HG03095 (cell line): ENCODE results near the gene COL1A2.

Experiments used
- ATAC-seq: cut with Tn5 transposase; IDR thresholded peaks from one replicate; pipeline ENCODE4 v1.9.1; 2021; ENCODE audit warnings: moderate library complexity; ENCODE audit not compliant: unreplicated experiment

COL1A2 gene

DNA sequence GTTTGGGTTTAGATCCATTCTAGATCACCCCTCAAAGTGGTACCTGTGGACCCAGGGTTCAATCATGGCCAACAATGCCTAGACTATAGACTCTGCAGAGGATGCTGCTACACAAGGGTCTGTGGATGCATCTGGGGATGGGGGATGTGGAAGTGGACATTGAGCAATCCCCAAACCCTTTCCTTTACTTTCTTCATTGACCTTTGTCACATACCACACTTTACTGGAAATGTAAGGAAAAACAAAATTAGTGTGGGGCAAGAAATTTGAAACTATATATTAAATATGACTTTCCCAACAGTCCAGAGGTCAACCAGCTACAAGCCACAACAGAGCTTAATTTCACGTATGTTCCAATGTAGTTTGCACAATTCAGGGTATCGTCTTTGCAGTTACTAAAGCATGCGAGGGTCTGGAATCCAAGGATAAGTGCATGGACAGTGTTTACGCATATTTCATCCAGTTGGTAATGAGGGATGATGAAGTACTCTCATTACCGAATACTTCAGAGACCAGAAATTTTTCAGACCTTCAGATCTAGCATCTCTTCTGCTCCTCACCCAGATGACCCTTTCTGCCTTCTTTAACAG is 81.7 kb downstream of the COL1A2 start:
- no peak for ATAC-seq

DNA sequence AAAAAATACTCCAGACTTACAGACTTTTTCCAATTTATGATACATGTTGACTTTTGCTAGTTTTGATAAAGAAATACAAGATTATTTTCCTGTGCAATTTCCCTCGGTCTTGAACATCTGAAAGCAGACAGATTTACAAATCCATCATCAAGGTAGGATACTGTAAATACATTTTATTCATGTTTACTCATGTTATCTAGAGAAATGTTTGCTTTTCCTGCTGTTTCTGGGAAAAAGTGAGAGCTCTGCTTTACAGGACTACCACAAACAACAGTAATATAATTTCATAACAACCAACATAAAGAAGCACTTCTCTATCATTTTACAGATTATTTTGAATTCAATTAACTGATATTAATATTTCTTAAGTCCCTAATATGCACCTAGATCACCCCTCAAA is 83.2 kb downstream of the COL1A2 start:
- ATAC-seq, result no peak

- ATAC-seq, result no peak
Observed at GRCh38 chr7:94478648-94479214, 84.0 kb downstream of the COL1A2 start.
